Urinary bladder (tissue), 4 donors: ENCODE results near the gene BST1. TPM values are rescaled to one million over a fixed set of nuclear protein-coding genes. Genes with fewer than 3 reads are reported as not detected.

Experiments
- DNase-seq: peaks from one replicate; pipeline ENCODE4 v3.0.0-alpha.2; 2015; ENCODE audit errors: extremely low spot score
- H3K27ac ChIP-seq: one replicate; pipeline ENCODE4 v1.5.1; 2013; ENCODE audit warnings: low read depth, mild to moderate bottlenecking, moderate library complexity
- H3K36me3 ChIP-seq: one replicate; pipeline ENCODE4 v1.6.1; 2013; ENCODE audit warnings: mild to moderate bottlenecking, moderate library complexity; ENCODE audit not compliant: insufficient read depth
- H3K4me1 ChIP-seq: one replicate; pipeline ENCODE4 v1.6.1; 2013; ENCODE audit warnings: mild to moderate bottlenecking, moderate library complexity; ENCODE audit not compliant: insufficient read depth
- H3K4me3 ChIP-seq: one replicate; pipeline ENCODE4 v1.5.1; 2013; ENCODE audit warnings: low read depth, low read length
- WGBS: extraction: QIAGEN DNeasy Blood & Tissue Kit; methylation state at CpG from one replicate; pipeline ENCODE4 v1.1.7; 2013; 5-methylcytosine and 5-hydroxymethylcytosine counted together
- polyA plus RNA-seq: library from polyadenylated mRNA; stranded (reverse); fragments of 200-250 nt; gene quantifications from one replicate; pipeline ENCODE4 v1.2.3, GENCODE V29; 2013
- total RNA-seq: library from RNA; depleted of rRNA; stranded (reverse); fragments of >200 nt; gene quantifications from one replicate; pipeline ENCODE4 v1.2.3, GENCODE V29; 2014
- donor health status: healthy with polysubstance abuse.
- donor health status: healthy.

BST1 gene
- total and polyA plus RNA-seq, 2 donors, result 21.0 to 23.7 TPM

GRCh38 chr4:15668566-15669435 lies 34.1 kb upstream of the BST1 start:
- no peak overlapping the region for H3K27ac ChIP-seq
- WGBS, result 81% methylated on average over 1 of the region's 1 CpG
- DNase-seq, result no peak
- H3K4me1 ChIP-seq, result no peaks in the 10 kb centered on the region
- no peak overlapping the region for H3K4me3 ChIP-seq
- H3K36me3 ChIP-seq, result no peaks in the 10 kb centered on the region

- WGBS, result 86% methylated on average over 3 of the region's 3 CpGs
Measured at GRCh38 chr4:15670576-15670975, 32.3 kb upstream of the BST1 start.

GRCh38 chr4:15672101-15672500 lies 30.8 kb upstream of the BST1 start:
- no peak for DNase-seq
- Histone ChIP-seq H3K27ac (no peak overlapping the region), H3K4me3 (no peak overlapping the region), H3K4me1 (no peaks in the 10 kb centered on the region), H3K36me3 (no peaks in the 10 kb centered on the region)
- 99% methylated on average over 3 of the region's 3 CpGs for WGBS

More at GRCh38 chr4:15670576-15670975, 32.3 kb upstream of the BST1 start:
- Histone ChIP-seq H3K4me3 (no peak overlapping the region), H3K27ac (no peak overlapping the region), H3K4me1 (no peaks in the 10 kb centered on the region), H3K36me3 (no peaks in the 10 kb centered on the region)
- no peak for DNase-seq

GRCh38 chr4:15673337-15673736 lies 29.5 kb upstream of the BST1 start:
- H3K27ac ChIP-seq, result no peak overlapping the region
- no peak overlapping the region for H3K4me3 ChIP-seq
- no peaks in the 10 kb centered on the region for H3K4me1 ChIP-seq
- 98% methylated on average over 1 of the region's 1 CpG for WGBS
- H3K36me3 ChIP-seq, result no peaks in the 10 kb centered on the region
- DNase-seq, result no peak

GRCh38 chr4:15674046-15674445 lies 28.8 kb upstream of the BST1 start:
- Histone ChIP-seq H3K36me3 (no peaks in the 10 kb centered on the region), H3K4me3 (no peak overlapping the region), H3K27ac (no peak overlapping the region), H3K4me1 (no peaks in the 10 kb centered on the region)
- no peak for DNase-seq
- 94% methylated on average over 2 of the region's 2 CpGs for WGBS

- no peak overlapping the region for H3K27ac ChIP-seq
- H3K36me3 ChIP-seq, result no peaks in the 10 kb centered on the region
- WGBS, result 96% methylated on average over 4 of the region's 4 CpGs
- no peak overlapping the region for H3K4me3 ChIP-seq
- no peak for DNase-seq
- no peaks in the 10 kb centered on the region for H3K4me1 ChIP-seq
Measured at GRCh38 chr4:15674926-15675325, 27.9 kb upstream of the BST1 start.

GRCh38 chr4:15675356-15675755 lies 27.5 kb upstream of the BST1 start:
- H3K36me3 ChIP-seq, result no peaks in the 10 kb centered on the region
- WGBS, result 94% methylated on average over 3 of the region's 3 CpGs
- no peak overlapping the region for H3K27ac ChIP-seq
- no peak for DNase-seq
- no peak overlapping the region for H3K4me3 ChIP-seq
- no peaks in the 10 kb centered on the region for H3K4me1 ChIP-seq

- no peak for DNase-seq
- WGBS, result 87% methylated on average over 1 of the region's 1 CpG
- H3K4me1 ChIP-seq, result no peaks in the 10 kb centered on the region
- H3K4me3 ChIP-seq, result no peak overlapping the region
- no peak overlapping the region for H3K27ac ChIP-seq
- no peaks in the 10 kb centered on the region for H3K36me3 ChIP-seq
Measured at GRCh38 chr4:15676039-15676438, 26.8 kb upstream of the BST1 start.

GRCh38 chr4:15676899-15677298 lies 26.0 kb upstream of the BST1 start:
- WGBS, result 87% methylated on average over 6 of the region's 6 CpGs
- Histone ChIP-seq H3K4me1 (no peaks in the 10 kb centered on the region), H3K27ac (no peak overlapping the region), H3K36me3 (no peaks in the 10 kb centered on the region), H3K4me3 (no peak overlapping the region)
- DNase-seq, result no peak

GRCh38 chr4:15677507-15677988 lies 25.3 kb upstream of the BST1 start:
- Histone ChIP-seq H3K4me1 (no peaks in the 10 kb centered on the region), H3K4me3 (no peak overlapping the region), H3K36me3 (no peaks in the 10 kb centered on the region), H3K27ac (no peak overlapping the region)
- 88% methylated on average over 2 of the region's 2 CpGs for WGBS
- no peak for DNase-seq

GRCh38 chr4:15681067-15681371 lies 21.8 kb upstream of the BST1 start:
- WGBS, result under 1% methylated on average over 14 of the region's 14 CpGs
- peaks cover 4% of the 10 kb centered on the region for H3K4me1 ChIP-seq
- no peak overlapping the region for H3K27ac ChIP-seq

GRCh38 chr4:15681372-15682241 lies 21.3 kb upstream of the BST1 start, which contains the start of gene FAM200B:
Gene FAM200B, plus strand, starts transcription at chr4:15681827. Its CDS starts 5,151 bp downstream, at chr4:15686978.
- under 1% methylated on average over 56 of the region's 56 CpGs for WGBS
- H3K27ac ChIP-seq, result peak within 1 kb of the TSS; percentile 87

More at GRCh38 chr4:15681067-15681371, 21.8 kb upstream of the BST1 start:
- no peak for DNase-seq
- Histone ChIP-seq H3K4me3 (peak overlapping the region; percentile 79), H3K36me3 (no peaks in the 10 kb centered on the region)

GRCh38 chr4:15682242-15683142 lies 20.4 kb upstream of the BST1 start:
- 31% methylated on average over 6 of the region's 6 CpGs for WGBS
- H3K36me3 ChIP-seq, result no peaks in the 10 kb centered on the region
- H3K4me1 ChIP-seq, result peaks cover 4% of the 10 kb centered on the region
- no peak for DNase-seq
- H3K4me3 ChIP-seq, result peak overlapping the region; percentile 79
- H3K27ac ChIP-seq, result peak overlapping the region; percentile 87

More at GRCh38 chr4:15681372-15682241, 21.3 kb upstream of the BST1 start, which contains the start of gene FAM200B:
- peaks cover 4% of the 10 kb centered on the region for H3K4me1 ChIP-seq
- H3K36me3 ChIP-seq, result no peaks in the 10 kb centered on the region
- peak within 1 kb of the TSS; percentile 79 for H3K4me3 ChIP-seq
- peak; percentile 96 for DNase-seq
